Mesothelial cell of epicardium (in vitro differentiated cells): ENCODE results near the gene XRCC5. TPM values are rescaled to one million over a fixed set of nuclear protein-coding genes. Genes with fewer than 3 reads are reported as not detected.
"Not testable (repeated sequence)": the region's sequence is repeated elsewhere in the genome, so short reads cannot be mapped to it uniquely, and the experiment has no call there.

Experiments
- DNase-seq, 2 experiments: peaks; one replicate each; pipeline ENCODE4 v3.0.0; 2021; ENCODE audit warnings: low spot score in 2 of 2; ENCODE audit not compliant: unreplicated experiment in 2 of 2
- H3K27ac Mint-ChIP-seq: 2 replicates; pipeline ENCODE4 v1.8.0; 2021; ENCODE audit warnings: mixed read lengths
- H3K27me3 Mint-ChIP-seq: 2 replicates; pipeline ENCODE4 v1.8.0; 2021; ENCODE audit warnings: low read depth, mixed read lengths
- H3K36me3 Mint-ChIP-seq: 2 replicates; pipeline ENCODE4 v1.8.0; 2021; ENCODE audit warnings: mixed read lengths
- H3K4me1 Mint-ChIP-seq: 2 replicates; pipeline ENCODE4 v1.8.0; 2021; ENCODE audit warnings: mixed read lengths
- H3K4me3 Mint-ChIP-seq: 2 replicates; pipeline ENCODE4 v1.8.0; 2021; ENCODE audit warnings: mild to moderate bottlenecking, moderate library complexity, mixed read lengths
- H3K9me3 Mint-ChIP-seq: 2 replicates; pipeline ENCODE4 v1.8.0; 2021; ENCODE audit warnings: mixed read lengths
- CTCF ChIP-seq: fragments of 200-600 bp; sonication (generic); IDR thresholded peaks from one replicate; pipeline ENCODE4 v1.5.0; 2021; ENCODE audit warnings: antibody characterized with exemption; ENCODE audit not compliant: unreplicated experiment
- total RNA-seq: library from RNA; stranded (reverse); gene quantifications from 3 replicates; pipeline ENCODE4 v1.2.1, GENCODE V29; 2021

Gene XRCC5
- total RNA-seq, 1 donor from 2014 or later: 294 TPM

- TF ChIP-seq CTCF: no peak
- no peak overlapping the region for H3K27ac Mint-ChIP-seq
- no peaks in the 10 kb centered on the region for H3K9me3 Mint-ChIP-seq
- no peak for DNase-seq
- H3K4me3 Mint-ChIP-seq: no peak overlapping the region
- no peaks in the 10 kb centered on the region for H3K27me3 Mint-ChIP-seq
- H3K36me3 Mint-ChIP-seq: peaks cover 57% of the 10 kb centered on the region
- no peaks in the 10 kb centered on the region for H3K4me1 Mint-ChIP-seq
Observed at GRCh38 chr2:216131175-216131926, 22.2 kb downstream of the XRCC5 start.

DNA sequence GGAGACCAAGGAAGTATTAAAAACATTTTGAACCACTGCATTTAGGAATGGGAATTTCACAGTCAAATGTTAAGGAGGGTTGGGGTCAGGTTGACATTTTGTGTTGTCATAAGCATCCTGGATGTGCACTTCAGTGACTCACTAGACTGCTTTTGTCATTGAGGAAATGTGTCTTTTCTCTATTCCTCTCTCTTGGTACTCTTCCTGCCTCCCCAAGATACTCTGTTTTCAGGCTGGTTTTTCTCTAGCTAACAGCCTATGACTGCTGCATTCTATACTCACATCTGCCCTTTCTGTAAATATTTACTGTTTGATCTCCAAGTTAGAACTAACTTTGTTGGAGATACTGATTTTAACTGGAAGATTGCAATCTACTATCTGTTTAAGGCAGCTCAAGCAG, 23.4 kb downstream of the XRCC5 start:
- H3K4me3 Mint-ChIP-seq: no peak overlapping the region
- DNase-seq: no peak
- no peaks in the 10 kb centered on the region for H3K4me1 Mint-ChIP-seq
- H3K9me3 Mint-ChIP-seq: no peaks in the 10 kb centered on the region
- H3K27ac Mint-ChIP-seq: peak overlapping the region; percentile 44
- no peak for TF ChIP-seq CTCF
- H3K36me3 Mint-ChIP-seq: peaks cover 57% of the 10 kb centered on the region
- no peaks in the 10 kb centered on the region for H3K27me3 Mint-ChIP-seq

DNA sequence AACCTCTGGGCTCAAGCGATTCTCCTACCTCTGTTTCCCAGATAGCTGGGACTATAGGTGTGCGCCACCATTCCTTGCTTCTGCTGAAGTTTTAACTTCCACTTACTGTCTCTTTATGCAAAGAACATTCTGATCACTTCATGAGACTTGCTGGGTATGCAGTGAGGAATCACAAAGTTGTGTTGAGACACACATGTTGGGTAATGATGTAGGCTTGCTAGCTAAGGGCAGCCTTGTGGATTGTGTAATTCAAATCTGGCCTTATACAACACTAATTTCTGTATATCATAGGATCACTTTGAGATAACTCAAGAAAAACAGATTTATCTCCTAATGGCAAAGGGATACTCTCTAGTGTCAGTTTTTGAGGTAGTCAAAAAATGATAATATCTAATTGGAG, 24.2 kb downstream of the XRCC5 start:
- Mint-ChIP-seq H3K9me3 (no peaks in the 10 kb centered on the region), H3K4me3 (no peak overlapping the region), H3K27me3 (no peaks in the 10 kb centered on the region), H3K4me1 (no peaks in the 10 kb centered on the region), H3K27ac (no peak overlapping the region), H3K36me3 (peaks cover 60% of the 10 kb centered on the region)
- no peak for DNase-seq
- no peak for TF ChIP-seq CTCF

DNA sequence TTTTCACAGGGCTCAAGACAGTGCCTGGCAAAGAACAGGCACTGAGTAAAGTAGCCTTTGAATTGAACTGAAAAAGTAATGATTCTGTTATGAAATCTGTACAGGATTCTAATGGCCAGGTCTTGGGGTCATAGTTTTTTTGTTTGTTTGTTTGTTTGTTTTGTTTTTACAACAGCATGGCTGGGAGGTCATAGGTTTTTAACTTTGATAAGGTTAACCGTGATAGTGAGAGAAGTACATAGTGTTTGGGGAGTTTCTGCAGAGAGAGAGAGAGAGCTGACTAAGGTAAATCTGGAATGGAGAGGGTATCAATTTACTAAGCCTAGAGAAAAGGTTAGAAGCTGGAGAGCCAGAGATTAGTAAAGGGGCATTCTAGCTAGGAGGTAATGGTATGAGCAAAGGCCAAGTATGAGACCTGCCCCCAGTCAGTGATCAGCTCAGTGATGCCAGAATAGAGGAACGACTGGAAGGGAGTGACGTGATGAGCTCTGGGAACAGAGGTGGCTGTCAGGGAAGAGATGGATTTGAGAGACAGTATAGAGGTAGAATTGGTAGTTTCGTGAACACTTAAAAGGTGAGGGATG, 25.9 kb downstream of the XRCC5 start:
- H3K27ac Mint-ChIP-seq: peak overlapping the region; percentile 35
- no peaks in the 10 kb centered on the region for H3K27me3 Mint-ChIP-seq
- H3K4me3 Mint-ChIP-seq: no peak overlapping the region
- H3K36me3 Mint-ChIP-seq: peaks cover 58% of the 10 kb centered on the region
- no peaks in the 10 kb centered on the region for H3K9me3 Mint-ChIP-seq
- no peak for DNase-seq
- no peak for TF ChIP-seq CTCF
- H3K4me1 Mint-ChIP-seq: no peaks in the 10 kb centered on the region

DNA sequence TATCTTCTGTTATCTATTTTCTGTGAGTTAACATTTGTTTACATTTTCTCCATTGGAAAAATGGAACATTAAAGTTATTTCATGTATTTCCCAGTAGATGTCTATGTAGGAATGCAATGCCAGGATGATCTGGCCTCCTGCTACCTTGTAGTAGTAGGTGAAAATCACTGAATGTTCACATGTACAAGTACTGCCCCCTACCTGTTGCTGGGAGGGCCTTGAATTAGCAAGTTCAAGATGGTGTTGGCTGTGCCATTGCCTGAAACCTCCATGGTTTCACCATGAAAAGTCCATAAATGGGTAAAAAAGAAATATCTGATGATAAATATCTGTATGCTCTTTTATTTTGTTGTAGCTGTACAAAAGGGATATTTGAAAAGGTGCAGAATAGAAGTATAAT, 30.7 kb downstream of the XRCC5 start:
- H3K27me3 Mint-ChIP-seq: no peaks in the 10 kb centered on the region
- peak; percentile 16 for TF ChIP-seq CTCF
- DNase-seq: no peak
- peaks cover 39% of the 10 kb centered on the region for H3K36me3 Mint-ChIP-seq
- H3K4me3 Mint-ChIP-seq: no peak overlapping the region
- no peak overlapping the region for H3K27ac Mint-ChIP-seq
- H3K4me1 Mint-ChIP-seq: no peaks in the 10 kb centered on the region
- H3K9me3 Mint-ChIP-seq: no peaks in the 10 kb centered on the region

DNA sequence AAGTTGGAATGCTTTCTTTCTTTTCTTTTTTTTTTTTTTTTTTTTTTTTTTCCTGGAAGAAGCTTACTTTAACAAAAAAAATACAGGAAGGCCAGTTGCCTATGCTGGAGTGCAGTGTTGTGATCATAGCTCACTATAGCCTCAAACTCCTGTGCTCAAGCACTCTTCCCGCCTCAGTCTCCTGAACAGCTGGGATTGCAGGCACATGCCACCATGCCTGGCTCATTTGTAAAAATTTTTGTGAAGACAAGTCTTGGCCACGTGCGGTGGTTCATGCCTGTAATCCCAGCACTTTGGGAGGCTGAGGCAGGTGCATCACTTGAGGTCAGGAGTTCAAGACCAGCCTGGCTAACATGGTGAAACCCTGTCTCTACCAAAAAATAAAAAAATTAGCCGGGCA, 32.4 kb downstream of the XRCC5 start:
- H3K27ac Mint-ChIP-seq, H3K4me3 Mint-ChIP-seq, DNase-seq, H3K9me3 Mint-ChIP-seq, H3K4me1 Mint-ChIP-seq, H3K27me3 Mint-ChIP-seq: not testable (repeated sequence)
- peaks cover 29% of the 10 kb centered on the region for H3K36me3 Mint-ChIP-seq
